ENCODE data around the gene EFL1.

The EFL1 gene

DNA sequence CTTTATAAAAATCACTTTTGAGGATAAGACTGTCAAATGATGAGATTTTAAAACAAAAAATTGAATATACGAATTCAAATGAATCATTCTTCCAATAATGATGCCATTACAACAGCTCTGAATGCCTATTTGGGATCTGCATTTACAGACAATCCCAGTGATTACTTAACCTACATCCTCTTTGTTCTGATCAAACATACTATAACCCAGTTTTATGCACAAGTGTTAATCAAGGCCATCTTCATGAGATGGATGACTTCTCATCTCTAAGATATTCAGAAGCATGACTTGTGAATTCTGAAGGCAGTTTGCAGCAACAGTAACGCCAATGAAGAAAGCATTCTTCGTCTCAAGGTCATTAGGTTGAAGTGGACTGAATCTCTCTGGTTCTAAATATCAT lies 126.4 kb downstream of the EFL1 start:
- no peak overlapping the region for H3K4me3 ChIP-seq (ENCODE audit: low read depth, low read length)
- no peak for DNase-seq (ENCODE audit: low read depth)
- no peak for TF ChIP-seq CTCF (IDR thresholded peaks at IDR 0.05; ENCODE audit: insufficient read depth, low read depth, low read length, missing control alignments)

DNA sequence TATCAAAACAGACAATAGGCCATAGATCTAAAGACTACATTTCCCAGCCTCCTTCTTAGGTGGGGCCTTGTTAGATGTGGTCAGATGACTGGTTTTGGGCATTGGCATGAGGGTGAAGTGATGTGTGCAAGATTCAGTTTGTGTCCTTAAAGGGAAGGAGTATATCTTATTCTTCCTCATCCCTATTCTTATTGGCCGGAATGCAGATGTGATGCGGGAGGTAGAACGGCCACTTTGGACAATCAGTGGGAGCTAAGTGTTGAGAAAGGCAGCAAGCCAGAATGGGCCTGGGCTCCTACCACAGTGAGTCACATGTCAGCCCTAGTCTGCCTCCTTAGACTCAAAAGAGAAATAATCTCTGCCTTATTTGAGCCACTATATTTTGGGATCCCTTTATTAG lies 126.9 kb downstream of the EFL1 start:
- no peak for DNase-seq (ENCODE audit: low read depth)
- no peak overlapping the region for H3K4me3 ChIP-seq (ENCODE audit: low read depth, low read length)
- TF ChIP-seq CTCF (IDR thresholded peaks at IDR 0.05; ENCODE audit: insufficient read depth, low read depth, low read length, missing control alignments), result no peak

DNA sequence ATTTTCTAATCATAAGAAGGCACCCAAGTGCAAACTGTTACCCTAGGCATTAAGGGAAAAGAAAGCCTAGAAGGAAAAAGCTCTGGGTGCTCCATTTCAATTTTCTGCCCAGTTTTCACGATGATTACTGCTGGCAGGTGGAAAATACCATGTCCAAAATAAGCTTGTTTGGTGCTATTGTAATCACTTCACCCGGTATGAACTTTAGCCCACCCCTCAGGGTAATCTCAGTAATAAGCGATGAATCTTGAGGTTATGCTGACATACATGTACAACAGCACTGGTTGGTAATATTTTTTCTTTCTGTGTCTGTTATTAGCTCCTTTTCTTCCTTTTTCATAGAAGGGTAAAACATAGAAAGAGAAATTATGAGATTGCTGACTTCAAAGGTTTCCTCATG lies 128.1 kb downstream of the EFL1 start:
- H3K4me3 ChIP-seq (ENCODE audit: low read depth, low read length), result no peak overlapping the region
- no peak for TF ChIP-seq CTCF (IDR thresholded peaks at IDR 0.05; ENCODE audit: insufficient read depth, low read depth, low read length, missing control alignments)
- DNase-seq (ENCODE audit: low read depth), result no peak

- no peak for TF ChIP-seq CTCF (IDR thresholded peaks at IDR 0.05; ENCODE audit: insufficient read depth, low read depth, low read length, missing control alignments)
- DNase-seq (ENCODE audit: low read depth), result no peak
- H3K4me3 ChIP-seq (ENCODE audit: low read depth, low read length), result no peak overlapping the region
These were observed 129.3 kb downstream of the EFL1 start for GRCh38 chr15:82133251-82133650.

DNA sequence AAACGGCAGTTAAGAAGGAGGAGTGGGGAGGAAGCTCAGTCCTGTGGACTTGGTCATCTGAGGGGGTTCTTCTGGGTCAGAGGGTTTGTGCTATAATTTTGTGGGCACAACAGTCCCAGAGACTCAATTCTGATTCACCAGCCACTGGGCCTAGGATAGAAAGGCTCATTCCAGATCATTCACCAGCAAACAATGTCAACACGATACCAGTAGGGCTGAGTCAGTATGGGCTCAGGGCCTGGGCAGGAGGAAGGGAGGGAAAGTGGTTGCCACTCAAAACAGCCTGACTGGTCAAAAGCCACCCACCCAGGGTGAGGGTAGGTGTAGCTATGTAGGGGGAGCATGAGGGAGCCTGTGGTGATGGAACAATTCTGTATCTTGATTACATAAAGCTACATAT lies 129.8 kb downstream of the EFL1 start:
- no peak for TF ChIP-seq CTCF (IDR thresholded peaks at IDR 0.05; ENCODE audit: insufficient read depth, low read depth, low read length, missing control alignments)
- DNase-seq (ENCODE audit: low read depth), result no peak
- no peak overlapping the region for H3K4me3 ChIP-seq (ENCODE audit: low read depth, low read length)

DNA sequence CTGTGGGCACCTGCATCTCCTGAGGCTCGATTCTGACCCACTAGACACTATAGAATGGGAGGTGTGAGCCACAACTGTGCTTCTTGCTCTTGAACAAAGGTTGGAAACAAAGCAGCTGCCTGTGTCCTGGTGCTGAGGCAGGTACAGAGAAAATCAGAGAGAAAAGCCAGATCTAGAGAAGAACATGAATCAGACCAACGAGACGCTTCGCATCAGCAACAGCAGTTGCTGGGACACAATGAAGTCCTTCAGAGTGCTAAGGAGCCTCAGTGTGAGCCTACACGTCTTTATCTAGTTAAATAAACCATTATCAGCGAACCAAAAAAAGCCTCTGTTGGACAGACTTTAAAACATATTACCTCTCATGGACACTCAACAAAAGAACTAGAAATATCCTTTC lies 130.4 kb downstream of the EFL1 start:
- DNase-seq (ENCODE audit: low read depth), result no peak
- no peak for TF ChIP-seq CTCF (IDR thresholded peaks at IDR 0.05; ENCODE audit: insufficient read depth, low read depth, low read length, missing control alignments)
- H3K4me3 ChIP-seq (ENCODE audit: low read depth, low read length), result no peak overlapping the region

- no peak for TF ChIP-seq CTCF (IDR thresholded peaks at IDR 0.05; ENCODE audit: insufficient read depth, low read depth, low read length, missing control alignments)
- DNase-seq (ENCODE audit: low read depth), result no peak
- H3K4me3 ChIP-seq (ENCODE audit: low read depth, low read length), result no peak overlapping the region
These were observed 132.3 kb downstream of the EFL1 start for GRCh38 chr15:82130248-82130647.

All from GM12865 (cell line).